Measurements from ENCODE around the gene ACAD8. TPM values are rescaled to one million over a fixed set of nuclear protein-coding genes. Genes with fewer than 3 reads are reported as not detected.

Gene ACAD8
- total RNA-seq, 1 experiment from 2014 or later = 34.8 TPM

GRCh38 chr11:134266440-134266839 lies 13.1 kb downstream of the ACAD8 start:
- TF ChIP-seq EZH2 (IDR thresholded peaks at IDR 0.05; ENCODE audit: borderline replicate concordance, low read depth, low read length, poor library complexity, severe bottlenecking) = no peak
- no peak for TF ChIP-seq CTCF (conservative IDR thresholded peaks at IDR 0.05; ENCODE audit: low read depth, low read length)
- CTCF ChIA-PET = interaction anchor here (1.3 kb wide), 1 partner anchor 9 kb away, joined by 3 read pairs; the partner anchor contains the start of gene GLB1L3
- H3K36me3 ChIP-seq (ENCODE audit: insufficient read depth, low read length, poor library complexity, severe bottlenecking) = peaks cover 20% of the 10 kb centered on the region
- BruUV-seq (replicated peaks) = no TSS peak
- no peak overlapping the region for H3K4me3 ChIP-seq (ENCODE audit: low read depth, low read length, poor library complexity, severe bottlenecking)
- DNase-seq (ENCODE audit: low spot score) = no peak
- no peak overlapping the region for H3K27ac ChIP-seq (ENCODE audit: low read depth, low read length, poor library complexity, severe bottlenecking)
- POLR2A ChIA-PET (ENCODE audit: low non-redundant PET) = no interaction called here
- no peaks in the 10 kb centered on the region for H3K27me3 ChIP-seq (replicated peaks; ENCODE audit: insufficient read depth, low read depth, low read length, poor library complexity)
- intact Hi-C loops (cut with micrococcal nuclease; ENCODE audit: unreplicated experiment) = no loop called here
- no peaks in the 10 kb centered on the region for H3K4me1 ChIP-seq (ENCODE audit: insufficient read depth, low read length, poor library complexity, severe bottlenecking)
- no peaks in the 10 kb centered on the region for H3K9me3 ChIP-seq (ENCODE audit: low read depth, low read length, poor library complexity, severe bottlenecking)

GRCh38 chr11:134266841-134267251 lies 13.5 kb downstream of the ACAD8 start:
- no peaks in the 10 kb centered on the region for H3K4me1 ChIP-seq (ENCODE audit: insufficient read depth, low read length, poor library complexity, severe bottlenecking)
- peaks cover 17% of the 10 kb centered on the region for H3K36me3 ChIP-seq (ENCODE audit: insufficient read depth, low read length, poor library complexity, severe bottlenecking)
- H3K27me3 ChIP-seq (replicated peaks; ENCODE audit: insufficient read depth, low read depth, low read length, poor library complexity) = peaks cover 2% of the 10 kb centered on the region
- TF ChIP-seq CTCF (conservative IDR thresholded peaks at IDR 0.05; ENCODE audit: low read depth, low read length) (no peak), EZH2 (IDR thresholded peaks at IDR 0.05; ENCODE audit: borderline replicate concordance, low read depth, low read length, poor library complexity, severe bottlenecking) (no peak)
- H3K9me3 ChIP-seq (ENCODE audit: low read depth, low read length, poor library complexity, severe bottlenecking) = no peaks in the 10 kb centered on the region
- CTCF ChIA-PET = interaction anchor here (1.3 kb wide), 1 partner anchor 9 kb away, joined by 3 read pairs; the partner anchor contains the start of gene GLB1L3
- no peak overlapping the region for H3K27ac ChIP-seq (ENCODE audit: low read depth, low read length, poor library complexity, severe bottlenecking)
- POLR2A ChIA-PET (ENCODE audit: low non-redundant PET) = no interaction called here
- intact Hi-C loops (cut with micrococcal nuclease; ENCODE audit: unreplicated experiment) = no loop called here
- BruUV-seq (replicated peaks) = no TSS peak
- no peak for DNase-seq (ENCODE audit: low spot score)
- no peak overlapping the region for H3K4me3 ChIP-seq (ENCODE audit: low read depth, low read length, poor library complexity, severe bottlenecking)

GRCh38 chr11:134267461-134267860 lies 14.1 kb downstream of the ACAD8 start:
- Histone ChIP-seq H3K9me3 (ENCODE audit: low read depth, low read length, poor library complexity, severe bottlenecking) (no peaks in the 10 kb centered on the region), H3K27me3 (replicated peaks; ENCODE audit: insufficient read depth, low read depth, low read length, poor library complexity) (peaks cover 7% of the 10 kb centered on the region), H3K4me1 (ENCODE audit: insufficient read depth, low read length, poor library complexity, severe bottlenecking) (no peaks in the 10 kb centered on the region), H3K27ac (ENCODE audit: low read depth, low read length, poor library complexity, severe bottlenecking) (no peak overlapping the region), H3K4me3 (ENCODE audit: low read depth, low read length, poor library complexity, severe bottlenecking) (no peak overlapping the region), H3K36me3 (ENCODE audit: insufficient read depth, low read length, poor library complexity, severe bottlenecking) (peaks cover 14% of the 10 kb centered on the region)
- no peak for TF ChIP-seq CTCF (conservative IDR thresholded peaks at IDR 0.05; ENCODE audit: low read depth, low read length)
- TF ChIP-seq EZH2 (IDR thresholded peaks at IDR 0.05; ENCODE audit: borderline replicate concordance, low read depth, low read length, poor library complexity, severe bottlenecking) = no peak
- POLR2A ChIA-PET (ENCODE audit: low non-redundant PET) = no interaction called here
- DNase-seq (ENCODE audit: low spot score) = no peak
- intact Hi-C loops (cut with micrococcal nuclease; ENCODE audit: unreplicated experiment) = no loop called here
- CTCF ChIA-PET = interaction anchor here (1.3 kb wide), 1 partner anchor 8 kb away, joined by 3 read pairs; the partner anchor contains the start of gene GLB1L3
- no TSS peak for BruUV-seq (replicated peaks)

All from A673 (cell line).